Panc1 (cell line): Measurements from ENCODE around the gene MPZL3.

Experiments
- POLR2AphosphoS5 ChIP-seq: IDR thresholded peaks from 2 replicates; pipeline ENCODE4 v1.6.1; 2012; ENCODE audit warnings: mild to moderate bottlenecking, low read depth, low read length, moderate library complexity
- TCF7L2 ChIP-seq: IDR thresholded peaks from 2 replicates; pipeline ENCODE4 v1.6.1; 2011; ENCODE audit warnings: mild to moderate bottlenecking, low read depth, low read length, inconsistent platforms
- TF ChIP-seq, protein P1 (sequence below): fragments of 450-650 bp; IDR thresholded peaks from 2 replicates; pipeline ENCODE4 v1.5.1; 2017; ENCODE audit warnings: mild to moderate bottlenecking

DNA sequence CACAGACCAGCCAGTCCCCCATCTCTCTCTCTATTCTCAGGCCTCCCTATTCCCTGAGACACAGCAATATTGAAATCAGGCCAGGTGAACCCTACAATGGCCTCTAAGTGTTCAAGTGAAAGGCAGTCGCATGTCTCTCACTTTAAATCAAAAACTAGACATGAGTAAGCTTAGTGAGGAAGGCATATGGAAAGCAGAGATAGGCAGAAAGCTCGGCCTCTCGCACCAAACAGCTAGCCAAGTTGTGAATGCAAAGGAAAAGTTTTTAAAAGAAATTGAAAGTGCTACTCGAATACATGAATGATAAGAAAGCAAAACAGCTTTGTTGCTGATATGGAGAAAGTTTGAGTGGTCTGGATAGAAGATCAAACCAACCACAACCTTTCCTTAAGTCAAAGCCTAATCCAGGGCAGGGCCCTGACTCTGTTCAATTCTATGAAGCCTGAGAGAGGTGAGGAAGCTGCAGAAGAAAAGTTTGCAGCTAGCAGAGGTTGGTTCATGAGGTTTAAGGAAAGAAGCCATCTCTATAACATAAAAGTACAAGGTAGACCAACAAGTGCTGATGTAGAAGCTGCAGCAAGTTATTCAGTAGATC lies 31.7 kb upstream of the MPZL3 start:
- TF ChIP-seq, protein P1, sequence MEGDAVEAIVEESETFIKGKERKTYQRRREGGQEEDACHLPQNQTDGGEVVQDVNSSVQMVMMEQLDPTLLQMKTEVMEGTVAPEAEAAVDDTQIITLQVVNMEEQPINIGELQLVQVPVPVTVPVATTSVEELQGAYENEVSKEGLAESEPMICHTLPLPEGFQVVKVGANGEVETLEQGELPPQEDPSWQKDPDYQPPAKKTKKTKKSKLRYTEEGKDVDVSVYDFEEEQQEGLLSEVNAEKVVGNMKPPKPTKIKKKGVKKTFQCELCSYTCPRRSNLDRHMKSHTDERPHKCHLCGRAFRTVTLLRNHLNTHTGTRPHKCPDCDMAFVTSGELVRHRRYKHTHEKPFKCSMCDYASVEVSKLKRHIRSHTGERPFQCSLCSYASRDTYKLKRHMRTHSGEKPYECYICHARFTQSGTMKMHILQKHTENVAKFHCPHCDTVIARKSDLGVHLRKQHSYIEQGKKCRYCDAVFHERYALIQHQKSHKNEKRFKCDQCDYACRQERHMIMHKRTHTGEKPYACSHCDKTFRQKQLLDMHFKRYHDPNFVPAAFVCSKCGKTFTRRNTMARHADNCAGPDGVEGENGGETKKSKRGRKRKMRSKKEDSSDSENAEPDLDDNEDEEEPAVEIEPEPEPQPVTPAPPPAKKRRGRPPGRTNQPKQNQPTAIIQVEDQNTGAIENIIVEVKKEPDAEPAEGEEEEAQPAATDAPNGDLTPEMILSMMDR: no peak
- TF ChIP-seq POLR2AphosphoS5 (no peak), TCF7L2 (no peak)
